ENCODE measurements around the gene KRT2. TPM values are rescaled to one million over a fixed set of nuclear protein-coding genes. Genes with fewer than 3 reads are reported as not detected.
A peak's percentile ranks its signal among the peaks of the same experiment; 100 is the strongest.

The KRT2 gene
- total RNA-seq, 1 donor from 2014 or later = not detected

DNA sequence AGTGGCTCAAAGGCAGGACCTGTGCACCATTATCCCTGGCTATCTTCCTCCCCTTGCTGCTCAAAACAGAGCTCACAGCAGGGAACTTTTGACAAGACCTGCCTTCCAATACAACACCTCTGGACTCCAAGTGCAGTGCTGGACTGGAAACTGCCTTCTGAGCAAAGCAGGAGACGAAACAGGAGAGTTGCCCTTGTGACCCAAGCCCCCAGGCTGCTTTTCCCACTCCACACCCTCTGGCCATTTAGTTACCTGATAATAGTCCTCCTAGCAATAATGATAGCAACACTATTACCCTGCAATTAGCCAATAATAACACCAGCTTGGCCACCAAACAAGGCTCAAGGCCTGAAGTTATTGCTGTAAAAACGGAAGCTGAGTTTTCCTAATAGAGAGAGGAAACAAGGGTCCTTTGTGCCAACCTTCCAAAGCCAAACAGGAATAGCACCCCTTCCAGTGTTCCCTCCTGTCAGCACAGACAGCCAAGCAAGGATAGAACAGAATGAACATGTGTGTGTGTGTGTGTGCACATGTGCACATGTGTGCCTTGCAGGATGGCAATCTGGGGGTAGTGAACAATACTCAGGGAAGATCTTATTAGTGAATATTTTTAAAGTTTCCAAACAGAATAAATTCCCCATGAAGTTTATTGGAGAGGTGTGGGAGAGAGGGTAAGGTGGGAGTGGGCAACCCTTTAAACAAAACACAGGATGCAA, 24.5 kb downstream of the KRT2 start:
- no peak for DNase-seq (ENCODE audit: low read depth)
- Histone ChIP-seq H3K4me3 (ENCODE audit: low read depth, low read length) (no peak overlapping the region), H3K27me3 (ENCODE audit: control insufficient read depth, insufficient read depth, low read length) (peaks cover 5% of the 10 kb centered on the region), H3K36me3 (ENCODE audit: control insufficient read depth, insufficient read depth, low read length) (no peaks in the 10 kb centered on the region)
- FAIRE-seq = peak; percentile 58
- TF ChIP-seq, protein P1, sequence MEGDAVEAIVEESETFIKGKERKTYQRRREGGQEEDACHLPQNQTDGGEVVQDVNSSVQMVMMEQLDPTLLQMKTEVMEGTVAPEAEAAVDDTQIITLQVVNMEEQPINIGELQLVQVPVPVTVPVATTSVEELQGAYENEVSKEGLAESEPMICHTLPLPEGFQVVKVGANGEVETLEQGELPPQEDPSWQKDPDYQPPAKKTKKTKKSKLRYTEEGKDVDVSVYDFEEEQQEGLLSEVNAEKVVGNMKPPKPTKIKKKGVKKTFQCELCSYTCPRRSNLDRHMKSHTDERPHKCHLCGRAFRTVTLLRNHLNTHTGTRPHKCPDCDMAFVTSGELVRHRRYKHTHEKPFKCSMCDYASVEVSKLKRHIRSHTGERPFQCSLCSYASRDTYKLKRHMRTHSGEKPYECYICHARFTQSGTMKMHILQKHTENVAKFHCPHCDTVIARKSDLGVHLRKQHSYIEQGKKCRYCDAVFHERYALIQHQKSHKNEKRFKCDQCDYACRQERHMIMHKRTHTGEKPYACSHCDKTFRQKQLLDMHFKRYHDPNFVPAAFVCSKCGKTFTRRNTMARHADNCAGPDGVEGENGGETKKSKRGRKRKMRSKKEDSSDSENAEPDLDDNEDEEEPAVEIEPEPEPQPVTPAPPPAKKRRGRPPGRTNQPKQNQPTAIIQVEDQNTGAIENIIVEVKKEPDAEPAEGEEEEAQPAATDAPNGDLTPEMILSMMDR (IDR thresholded peaks at IDR 0.05; ENCODE audit: insufficient read depth, low read length, severe bottlenecking) = no peak

DNA sequence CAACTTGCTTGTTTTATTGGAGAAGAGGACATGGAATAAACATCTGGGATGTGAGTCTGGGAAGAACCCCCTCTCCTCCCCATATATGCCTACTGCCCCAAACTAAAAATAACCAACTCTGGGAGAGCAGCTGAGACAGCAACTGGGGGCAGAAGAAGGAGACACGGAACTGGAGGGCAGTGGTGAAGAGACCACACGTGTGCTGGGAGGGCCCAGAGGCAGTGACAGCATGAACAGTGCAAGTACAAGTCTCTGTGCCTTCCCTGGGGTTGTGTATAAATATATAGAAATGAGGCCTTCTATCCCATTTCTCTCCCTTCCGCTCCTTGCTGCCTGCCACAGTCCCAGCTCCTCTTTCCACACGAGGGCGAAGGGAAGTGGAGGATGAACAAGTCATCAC, 29.7 kb downstream of the KRT2 start:
- DNase-seq (ENCODE audit: low read depth) (no peak), FAIRE-seq (no peak)
- no peaks in the 10 kb centered on the region for H3K36me3 ChIP-seq (ENCODE audit: control insufficient read depth, insufficient read depth, low read length)
- TF ChIP-seq, protein P1 (IDR thresholded peaks at IDR 0.05; ENCODE audit: insufficient read depth, low read length, severe bottlenecking) = no peak
- peaks cover 5% of the 10 kb centered on the region for H3K27me3 ChIP-seq (ENCODE audit: control insufficient read depth, insufficient read depth, low read length)
- no peak overlapping the region for H3K4me3 ChIP-seq (ENCODE audit: low read depth, low read length)

DNA sequence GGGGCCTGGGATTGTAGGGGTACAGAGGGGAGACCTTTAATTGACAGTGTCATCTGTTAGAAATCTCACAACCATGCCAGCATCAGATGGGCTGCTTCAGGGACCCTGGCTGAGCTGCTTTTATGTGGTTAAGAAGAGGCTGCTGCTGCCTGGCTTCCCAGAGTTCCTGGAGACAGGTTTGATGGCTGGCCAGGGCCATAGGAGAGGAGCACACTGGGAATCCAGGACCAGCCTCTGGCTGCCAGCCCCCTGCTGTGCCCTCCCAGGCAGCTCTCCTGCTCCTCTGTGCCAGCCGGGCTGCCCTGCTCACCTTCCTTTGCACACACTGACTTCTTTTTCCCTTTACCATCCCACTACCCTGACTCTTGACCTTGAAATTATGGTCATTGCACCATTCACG, 33.1 kb downstream of the KRT2 start:
- H3K4me3 ChIP-seq (ENCODE audit: low read depth, low read length) = no peak overlapping the region
- H3K27me3 ChIP-seq (ENCODE audit: control insufficient read depth, insufficient read depth, low read length) = peaks cover 5% of the 10 kb centered on the region
- no peaks in the 10 kb centered on the region for H3K36me3 ChIP-seq (ENCODE audit: control insufficient read depth, insufficient read depth, low read length)
- TF ChIP-seq, protein P1 (IDR thresholded peaks at IDR 0.05; ENCODE audit: insufficient read depth, low read length, severe bottlenecking) = no peak
- FAIRE-seq = no peak
- DNase-seq (ENCODE audit: low read depth) = no peak

- no peaks in the 10 kb centered on the region for H3K36me3 ChIP-seq (ENCODE audit: control insufficient read depth, insufficient read depth, low read length)
- TF ChIP-seq, protein P1 (IDR thresholded peaks at IDR 0.05; ENCODE audit: insufficient read depth, low read length, severe bottlenecking) = no peak
- FAIRE-seq = no peak
- DNase-seq (ENCODE audit: low read depth) = no peak
- H3K27me3 ChIP-seq (ENCODE audit: control insufficient read depth, insufficient read depth, low read length) = peaks cover 5% of the 10 kb centered on the region
- H3K4me3 ChIP-seq (ENCODE audit: low read depth, low read length) = no peak within 1 kb of the TSS
These were observed 33.8 kb downstream of the KRT2 start, which contains the start of gene KRT73 for GRCh38 chr12:52618216-52618615. KRT73 (minus strand) TSS chr12:52618559; CDS start chr12:52618524, 35 bp downstream.

- TF ChIP-seq, protein P1 (IDR thresholded peaks at IDR 0.05; ENCODE audit: insufficient read depth, low read length, severe bottlenecking) = no peak
- Histone ChIP-seq H3K4me3 (ENCODE audit: low read depth, low read length) (no peak overlapping the region), H3K36me3 (ENCODE audit: control insufficient read depth, insufficient read depth, low read length) (no peaks in the 10 kb centered on the region), H3K27me3 (ENCODE audit: control insufficient read depth, insufficient read depth, low read length) (peaks cover 5% of the 10 kb centered on the region)
- DNase-seq (ENCODE audit: low read depth) = no peak
- peak; percentile 89 for FAIRE-seq
These were observed 34.6 kb downstream of the KRT2 start for GRCh38 chr12:52617403-52617785.

Data from bronchial epithelial cell (primary cell).